Fibroblast of skin of right biceps (primary cell): ENCODE measurements around the gene MATN1.
"Not testable (repeated sequence)": the region's sequence is repeated elsewhere in the genome, so short reads cannot be mapped to it uniquely, and the experiment has no call there.

ENCODE experiments used
- DNase-seq: peaks from one replicate; pipeline ENCODE4 v3.0.0-alpha.2; 2013

The MATN1 gene

DNA sequence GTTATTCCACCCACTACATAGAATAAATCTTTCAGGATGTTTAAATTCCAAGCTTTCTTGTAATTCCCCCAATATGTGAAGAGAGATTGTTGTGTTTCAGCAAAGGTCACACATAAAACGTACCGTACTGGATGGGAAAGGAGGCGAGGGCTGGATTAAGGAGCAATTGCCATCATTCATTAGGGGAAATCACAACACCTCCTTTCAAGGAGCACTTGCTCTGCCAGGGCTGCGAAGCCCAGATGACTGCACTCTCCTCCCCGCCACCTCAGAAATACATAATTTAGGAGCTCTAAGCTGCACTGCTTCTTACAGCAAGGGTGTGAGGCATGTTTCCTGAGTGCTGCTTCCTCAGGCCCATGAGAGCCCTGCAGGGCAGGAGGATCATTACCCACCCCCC lies 29.6 kb downstream of the MATN1 start:
- DNase-seq = no peak

- no peak for DNase-seq
These were observed 30.0 kb downstream of the MATN1 start for GRCh38 chr1:30693366-30693765.

DNA sequence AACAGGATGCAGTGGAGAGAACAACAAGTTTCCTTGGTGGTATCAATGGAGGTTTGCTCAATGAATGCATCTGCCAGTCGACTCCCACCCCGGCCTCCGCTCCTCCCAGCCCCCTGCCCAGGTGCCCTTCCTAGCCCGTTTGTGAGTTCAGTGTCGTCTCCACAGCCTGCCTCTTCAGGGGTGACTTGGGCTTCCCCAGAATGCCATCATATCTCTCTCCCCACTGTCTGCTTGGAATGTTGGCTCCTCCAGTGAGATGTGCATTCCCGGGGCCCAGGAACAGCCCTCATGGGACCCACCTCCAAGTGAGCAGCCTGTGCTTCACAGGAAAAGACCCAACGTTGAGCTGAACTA lies 30.5 kb downstream of the MATN1 start:
- no peak for DNase-seq

GRCh38 chr1:30692201-30692947 lies 31.0 kb downstream of the MATN1 start:
- DNase-seq = no peak

DNA sequence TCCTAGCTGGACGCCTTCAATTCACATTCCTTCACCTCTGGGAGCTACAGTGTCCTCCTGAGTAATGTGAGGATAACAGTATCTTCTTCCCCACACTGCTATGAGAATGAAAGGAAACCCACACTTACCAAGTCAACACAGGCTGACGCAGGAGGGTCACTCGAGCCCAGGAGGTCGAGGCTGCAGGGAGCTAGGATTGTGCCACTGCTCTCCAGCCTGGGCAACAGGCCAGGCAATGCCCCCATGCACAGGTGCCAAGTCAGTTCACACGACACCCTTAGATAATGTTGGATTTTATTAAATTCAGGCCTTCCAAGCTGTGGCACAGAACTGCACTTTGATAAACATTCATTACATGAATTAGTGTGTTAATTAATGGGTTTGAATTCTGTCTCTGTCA lies 31.9 kb downstream of the MATN1 start:
- no peak for DNase-seq

DNA sequence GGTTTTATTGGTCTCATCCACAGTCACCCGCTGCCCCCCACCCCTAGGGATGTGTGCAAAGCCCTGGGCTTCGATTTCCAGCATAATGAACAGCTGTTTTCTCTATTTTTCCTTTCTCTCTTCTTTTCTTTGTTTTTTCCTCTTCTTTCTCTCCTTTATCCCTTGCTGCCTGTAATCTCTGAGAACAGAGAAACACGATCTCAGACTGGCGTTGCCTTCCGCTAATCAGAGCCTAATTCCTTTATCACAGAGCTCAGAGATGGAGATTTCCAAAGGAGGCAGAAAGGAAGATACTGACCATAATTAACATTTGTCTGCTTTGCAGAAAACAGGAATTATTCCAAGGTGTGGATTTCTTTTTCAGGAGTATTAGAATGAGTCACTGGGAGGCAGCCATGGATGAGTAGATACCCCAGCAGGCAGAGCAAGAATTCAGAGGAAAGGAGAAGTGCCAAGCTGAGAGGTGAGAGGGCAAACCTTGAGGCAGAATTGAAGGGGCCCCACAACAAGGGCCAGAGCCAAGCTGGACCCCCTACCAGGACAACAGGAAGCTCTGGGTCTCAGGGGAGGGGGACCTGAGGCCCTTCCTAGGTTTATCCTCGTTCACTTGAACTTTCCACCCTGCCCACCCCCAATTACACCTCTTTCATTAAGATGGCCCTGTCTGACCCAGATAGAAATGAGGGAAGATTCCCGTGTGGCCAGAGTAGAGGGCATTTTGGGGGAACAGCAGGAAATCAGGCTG lies 33.3 kb downstream of the MATN1 start:
- no peak for DNase-seq

- no peak for DNase-seq
These were observed 34.2 kb downstream of the MATN1 start for GRCh38 chr1:30688920-30689794.

DNA sequence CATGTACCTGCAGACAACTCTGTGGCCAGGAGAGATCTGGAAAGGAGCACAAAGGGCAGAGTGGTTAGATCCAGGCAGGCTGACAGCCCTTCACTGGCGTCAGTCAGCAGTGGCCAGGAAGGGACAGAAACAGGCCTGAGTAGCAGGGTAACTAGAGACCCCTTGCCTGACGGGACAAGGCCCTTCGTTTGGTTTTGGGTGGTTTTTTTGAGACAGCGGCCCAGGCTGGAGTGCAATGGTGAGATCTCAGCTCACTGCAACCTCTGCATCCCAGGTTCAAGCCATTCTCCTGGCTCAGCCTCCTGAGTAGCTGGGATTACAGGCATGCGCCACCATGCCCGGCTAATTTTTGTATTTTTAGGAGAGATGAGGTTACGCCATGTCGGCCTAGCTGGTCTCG lies 34.9 kb downstream of the MATN1 start:
- not testable (repeated sequence) for DNase-seq

- DNase-seq = no peak
These were observed 35.5 kb downstream of the MATN1 start for GRCh38 chr1:30687886-30688285.

DNA sequence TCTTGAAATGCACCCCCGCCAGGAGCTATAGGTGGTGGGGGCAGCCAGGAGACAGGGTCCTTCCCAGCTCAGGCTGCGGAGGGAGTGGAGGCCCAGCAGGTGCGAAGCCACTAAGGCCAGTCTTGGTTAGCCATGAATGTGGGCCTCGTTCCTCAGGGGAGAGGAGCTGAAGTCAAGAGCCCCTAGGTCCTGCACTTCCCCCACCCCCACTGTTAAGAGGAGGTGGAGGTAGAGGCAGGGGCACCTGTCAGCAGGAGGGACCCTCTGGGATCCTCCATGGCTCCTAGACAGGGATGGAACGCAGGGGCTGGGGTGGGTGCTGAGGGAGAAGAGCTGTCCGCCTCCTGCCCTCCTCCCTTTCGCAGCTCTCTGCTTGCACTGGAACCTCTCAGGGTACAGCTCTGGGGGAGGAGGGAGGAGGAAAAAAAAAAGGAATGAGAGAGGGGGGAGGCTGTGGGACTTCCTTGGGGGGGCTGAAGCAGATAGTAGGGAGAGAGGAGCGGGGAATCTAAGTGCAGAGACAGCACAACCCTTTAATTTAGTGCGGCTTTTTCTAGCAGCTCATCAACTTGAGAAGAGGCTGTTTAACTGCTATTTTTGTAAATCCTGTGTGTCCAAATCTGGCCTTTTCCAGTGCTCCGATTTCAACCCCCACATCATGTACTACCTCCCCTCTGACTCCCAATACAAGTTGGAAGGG lies 37.0 kb downstream of the MATN1 start:
- no peak for DNase-seq

DNA sequence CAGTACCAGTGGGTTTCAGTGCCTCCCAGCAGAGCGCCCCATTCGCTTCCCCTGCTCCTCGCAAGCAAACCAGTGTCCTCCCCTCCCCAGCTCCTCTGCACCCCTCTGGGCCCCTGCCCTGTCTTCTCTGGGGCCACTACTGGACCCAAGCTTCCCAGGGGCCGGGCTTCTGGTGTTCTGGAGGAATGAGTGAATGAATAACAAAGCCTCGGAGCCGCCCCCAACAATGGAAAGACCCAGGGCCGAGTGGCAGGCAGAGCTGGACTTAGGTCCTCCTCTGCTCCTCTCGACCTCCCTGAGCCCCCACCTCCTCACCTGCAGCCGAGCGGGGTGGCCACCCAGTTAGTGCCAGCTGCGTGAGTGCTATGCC lies 37.6 kb downstream of the MATN1 start:
- DNase-seq = no peak

DNA sequence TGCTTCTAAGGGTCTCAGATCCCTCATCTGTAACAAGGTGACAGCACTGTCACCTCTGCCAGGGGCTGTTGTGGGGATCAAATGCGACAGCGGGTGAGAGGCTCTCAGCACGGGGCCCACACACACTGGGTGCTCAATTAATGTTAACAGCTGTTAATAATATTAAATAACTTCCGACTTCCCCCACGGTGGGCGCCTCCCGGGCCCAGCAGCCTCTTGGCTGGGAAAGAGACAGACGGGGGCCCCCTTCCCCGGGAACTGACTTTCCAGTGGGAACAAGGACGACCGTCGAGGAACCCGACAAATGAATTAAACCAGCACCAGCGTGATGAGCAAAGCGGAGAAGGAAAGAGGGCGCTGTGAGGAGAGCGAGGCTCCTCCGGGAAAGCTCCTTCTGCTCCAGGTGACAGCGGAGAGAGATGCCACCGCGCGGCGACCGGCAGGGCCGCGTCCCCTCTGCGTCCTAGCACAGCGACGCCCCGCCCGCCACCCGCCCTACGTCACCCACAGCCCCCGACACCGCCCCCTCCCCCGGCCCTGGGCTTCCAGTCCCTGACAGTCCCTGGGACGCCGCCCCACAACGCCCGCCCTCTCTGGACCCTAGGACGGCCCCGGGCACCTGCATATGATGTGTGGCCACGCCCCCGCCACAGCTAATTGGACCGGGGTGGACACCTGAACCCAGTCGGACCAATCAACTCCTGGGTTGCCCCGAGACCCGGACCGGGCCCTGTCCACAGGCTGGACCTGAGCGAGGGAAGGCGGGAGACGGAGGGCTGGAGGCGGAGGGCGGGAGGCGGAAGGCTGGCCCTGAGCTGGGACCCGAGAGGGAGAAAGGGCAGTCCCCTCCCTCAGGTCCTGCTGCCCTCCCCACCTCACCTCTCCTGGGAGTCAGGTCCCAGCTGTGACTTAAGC lies 38.2 kb downstream of the MATN1 start:
- no peak for DNase-seq

DNA sequence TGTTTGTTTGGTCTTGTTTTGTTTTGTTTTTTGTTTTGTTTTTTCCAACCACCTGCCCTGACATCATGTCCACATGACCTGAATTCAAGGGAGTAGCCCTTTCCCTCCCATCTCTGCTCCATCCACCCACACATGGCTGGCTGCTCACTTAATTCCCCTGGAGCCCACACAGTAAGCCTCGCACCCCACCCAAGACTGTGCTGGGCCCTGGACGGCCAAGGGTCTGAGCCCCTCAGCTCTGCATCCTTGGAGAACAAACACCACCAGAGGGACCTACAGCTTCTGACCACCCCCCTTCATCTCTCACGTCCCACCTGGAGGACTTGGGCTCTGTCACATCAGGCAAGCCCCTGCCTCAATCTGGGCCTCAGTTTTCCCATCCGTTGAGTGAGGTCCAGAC lies 39.1 kb downstream of the MATN1 start:
- no peak for DNase-seq

GRCh38 chr1:30683699-30684098 lies 39.7 kb downstream of the MATN1 start:
- no peak for DNase-seq

DNA sequence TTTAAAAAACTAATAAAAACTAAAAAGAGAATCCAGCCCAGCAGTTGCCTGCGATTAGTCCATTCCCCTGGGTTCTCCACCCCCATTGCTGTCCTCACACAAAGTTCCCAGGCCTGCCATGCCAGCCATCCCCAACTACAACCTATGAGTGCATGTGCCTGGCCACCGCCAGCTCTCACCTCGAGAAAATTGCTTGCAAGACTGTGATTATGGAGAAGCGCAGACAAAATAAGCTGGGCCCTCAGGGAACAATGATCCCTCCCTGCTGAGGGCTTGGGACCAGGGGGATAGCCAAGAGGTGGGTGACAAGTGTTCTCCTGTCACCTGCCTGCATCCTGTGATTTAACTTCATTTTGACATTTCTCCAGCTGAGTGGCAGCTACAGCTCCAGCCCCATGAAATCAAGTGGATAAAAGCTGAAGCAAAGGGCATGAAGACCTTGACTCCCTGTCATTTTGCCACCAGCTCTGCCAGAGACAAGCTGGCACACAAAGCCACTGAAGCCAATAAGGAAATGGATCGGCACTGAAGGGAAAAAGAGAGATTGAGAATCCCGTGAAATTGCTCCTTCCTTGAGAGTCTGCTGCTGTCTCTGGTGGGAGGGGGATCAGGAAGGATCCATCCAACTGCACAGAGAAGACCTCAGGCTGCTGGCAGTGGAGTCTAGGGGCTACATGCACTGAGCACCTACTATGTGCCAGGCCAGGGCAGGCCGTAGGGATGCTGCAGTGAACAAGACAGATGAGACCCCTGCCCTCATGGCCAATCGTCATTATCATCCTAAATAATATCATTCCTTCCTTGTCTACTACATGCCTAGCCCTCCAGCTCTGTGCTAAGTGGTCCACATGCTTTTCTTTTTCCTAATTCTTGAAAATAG lies 40.7 kb downstream of the MATN1 start:
- no peak for DNase-seq

- no peak for DNase-seq
These were observed 41.6 kb downstream of the MATN1 start for GRCh38 chr1:30681782-30682181.

DNA sequence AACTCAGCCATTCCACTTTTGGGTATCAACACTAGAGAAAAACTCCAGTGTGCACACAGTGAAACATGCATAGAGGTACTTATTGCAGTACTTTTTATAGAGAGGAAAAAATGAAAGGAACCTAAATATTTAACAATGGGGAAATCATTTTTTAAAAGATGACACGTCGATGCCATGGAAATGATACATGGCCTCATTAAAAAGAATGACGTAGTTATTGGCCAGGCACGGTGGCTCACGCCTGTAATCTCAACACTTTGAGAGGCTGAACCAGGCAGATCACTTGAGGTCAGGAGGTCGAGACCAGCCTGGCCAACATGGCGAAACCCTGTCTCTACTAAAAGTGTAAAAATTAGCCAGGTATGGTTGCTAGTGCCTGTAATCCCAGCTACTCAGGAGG lies 42.5 kb downstream of the MATN1 start:
- DNase-seq = no peak

DNA sequence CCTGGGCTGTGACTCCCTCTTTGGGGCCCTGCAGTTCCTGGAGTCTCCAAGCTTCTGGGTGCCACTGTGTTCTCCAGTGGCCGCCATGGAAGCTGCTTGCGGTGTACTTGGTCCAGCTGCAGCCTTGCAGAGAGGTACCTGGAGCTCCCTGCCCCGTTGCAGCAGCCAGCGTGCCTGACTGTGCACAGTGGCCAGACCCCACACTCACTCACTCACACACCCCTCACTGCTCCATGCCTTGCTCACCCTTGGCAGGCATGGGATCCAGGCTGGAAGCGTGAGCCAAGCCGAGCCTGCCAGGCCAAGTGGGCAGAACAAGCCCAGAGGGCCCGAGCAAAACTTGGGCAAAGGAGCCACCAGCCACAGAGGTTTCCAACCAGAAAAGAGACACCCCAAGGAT lies 43.0 kb downstream of the MATN1 start:
- no peak for DNase-seq

DNA sequence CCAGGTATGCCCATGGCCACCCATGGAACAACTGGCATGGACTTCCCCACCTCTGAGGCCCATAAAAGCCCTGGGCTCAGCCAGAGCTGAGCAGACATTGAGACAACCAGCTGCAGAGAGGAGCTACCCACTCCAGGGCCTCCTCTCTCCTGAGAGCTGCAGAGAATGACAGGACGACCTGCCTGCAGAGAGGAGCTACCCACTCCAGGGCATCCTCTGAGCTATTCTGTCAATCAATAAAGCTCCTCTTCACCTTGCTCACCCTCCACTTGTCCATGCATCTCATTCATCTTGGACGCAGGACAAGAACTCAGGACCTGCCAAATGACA lies 43.4 kb downstream of the MATN1 start:
- DNase-seq = no peak

GRCh38 chr1:30679201-30679975 lies 44.0 kb downstream of the MATN1 start:
- DNase-seq = no peak
